Neutrophil (primary cell): ENCODE results near the gene BCORL1.

Source experiments
- H3K27ac ChIP-seq: fragments of 200-600 bp; sonication (generic); 2 replicates; pipeline ENCODE4 v1.5.1; 2016; ENCODE audit warnings: mild to moderate bottlenecking, moderate library complexity
- H3K27me3 ChIP-seq: fragments of 200-600 bp; sonication (generic); 2 replicates; pipeline ENCODE4 v1.6.0; 2016; ENCODE audit warnings: mild to moderate bottlenecking
- H3K36me3 ChIP-seq: fragments of 200-600 bp; sonication (generic); 2 replicates; pipeline ENCODE4 v1.5.1; 2017
- H3K4me1 ChIP-seq, 2 experiments: fragments of 200-600 bp in 1 of 2; sonication (generic) in 1 of 2; 1 replicate in 1 of 2; 2 replicates in 1 of 2; pipeline versions ENCODE4 v1.5.1 to v1.6.1; 2013 to 2016; ENCODE audit warnings: low read depth in 1 of 2, low read length in 1 of 2, mild to moderate bottlenecking in 1 of 2, moderate library complexity in 1 of 2; ENCODE audit not compliant: control insufficient read depth in 1 of 2, insufficient read depth in 1 of 2
- H3K4me3 ChIP-seq, 2 experiments: fragments of 200-600 bp in 1 of 2; sonication (generic) in 1 of 2; 1 replicate in 1 of 2; 2 replicates in 1 of 2; pipeline ENCODE4 v1.5.1; 2013 to 2016; ENCODE audit warnings: low read depth in 1 of 2, low read length in 1 of 2, mild to moderate bottlenecking in 1 of 2, moderate library complexity in 1 of 2
- H3K9me3 ChIP-seq: fragments of 200-600 bp; sonication (generic); 2 replicates; pipeline ENCODE4 v1.5.1; 2016
- TF ChIP-seq, protein P1 (sequence below): fragments of 200-600 bp; sonication (generic); IDR thresholded peaks from 2 replicates; pipeline ENCODE4 v1.5.1; 2016; ENCODE audit warnings: antibody characterized with exemption

BCORL1 gene

DNA sequence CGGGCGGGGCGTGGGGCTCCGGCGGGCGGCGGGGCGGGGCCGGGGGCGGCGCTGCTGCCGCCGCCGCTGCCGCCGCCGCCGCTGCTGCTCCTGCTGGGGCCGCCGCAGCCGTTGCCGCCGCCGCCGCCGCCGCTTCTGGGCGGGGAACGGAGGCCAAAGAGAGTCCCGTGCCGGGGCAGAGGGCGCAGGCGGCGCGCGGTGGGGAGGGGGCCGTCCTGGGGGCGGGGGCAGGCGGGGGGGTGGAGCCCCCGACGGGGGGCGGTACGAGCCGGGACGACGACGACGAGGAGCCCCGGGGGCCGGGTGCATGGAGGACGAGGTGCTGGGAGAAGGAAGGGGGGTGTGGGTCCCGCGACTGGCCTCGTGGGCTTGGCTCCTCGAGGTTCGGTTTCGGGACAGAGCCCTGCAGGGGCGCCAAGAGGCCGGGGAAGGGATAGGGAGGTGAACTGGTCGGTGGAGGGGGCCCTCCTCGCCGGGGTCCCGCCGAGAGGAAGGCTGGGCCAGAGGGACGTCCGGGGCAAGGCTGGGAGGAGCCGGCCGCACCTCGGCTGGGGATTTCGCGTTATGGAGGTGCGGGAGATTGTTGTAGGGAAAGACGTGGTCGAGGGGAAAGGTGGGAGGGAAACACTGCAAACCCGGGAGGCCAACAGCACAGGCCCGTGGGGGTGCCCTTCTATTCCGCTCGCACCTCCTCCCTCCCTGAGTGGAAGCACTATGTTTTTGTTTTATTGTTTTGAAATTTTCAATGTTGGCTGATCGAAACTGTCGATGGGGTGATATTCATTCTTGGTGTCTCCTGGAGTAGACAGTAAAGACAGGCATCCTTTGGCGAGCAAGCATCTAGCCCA, 1.9 kb downstream of the BCORL1 start:
- TF ChIP-seq, protein P1, sequence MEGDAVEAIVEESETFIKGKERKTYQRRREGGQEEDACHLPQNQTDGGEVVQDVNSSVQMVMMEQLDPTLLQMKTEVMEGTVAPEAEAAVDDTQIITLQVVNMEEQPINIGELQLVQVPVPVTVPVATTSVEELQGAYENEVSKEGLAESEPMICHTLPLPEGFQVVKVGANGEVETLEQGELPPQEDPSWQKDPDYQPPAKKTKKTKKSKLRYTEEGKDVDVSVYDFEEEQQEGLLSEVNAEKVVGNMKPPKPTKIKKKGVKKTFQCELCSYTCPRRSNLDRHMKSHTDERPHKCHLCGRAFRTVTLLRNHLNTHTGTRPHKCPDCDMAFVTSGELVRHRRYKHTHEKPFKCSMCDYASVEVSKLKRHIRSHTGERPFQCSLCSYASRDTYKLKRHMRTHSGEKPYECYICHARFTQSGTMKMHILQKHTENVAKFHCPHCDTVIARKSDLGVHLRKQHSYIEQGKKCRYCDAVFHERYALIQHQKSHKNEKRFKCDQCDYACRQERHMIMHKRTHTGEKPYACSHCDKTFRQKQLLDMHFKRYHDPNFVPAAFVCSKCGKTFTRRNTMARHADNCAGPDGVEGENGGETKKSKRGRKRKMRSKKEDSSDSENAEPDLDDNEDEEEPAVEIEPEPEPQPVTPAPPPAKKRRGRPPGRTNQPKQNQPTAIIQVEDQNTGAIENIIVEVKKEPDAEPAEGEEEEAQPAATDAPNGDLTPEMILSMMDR: no peak

GRCh38 chrX:129987871-129988270, 5.4 kb downstream of the BCORL1 start:
- Histone ChIP-seq H3K4me3 (no peak overlapping the region), H3K9me3 (no peaks in the 10 kb centered on the region), H3K36me3 (no peaks in the 10 kb centered on the region), H3K4me1 (peaks cover 50 to 65% of the 10 kb centered on the region in 2 experiments), H3K27me3 (no peaks in the 10 kb centered on the region), H3K27ac (peak overlapping the region; percentile 38)
- TF ChIP-seq, protein P1: no peak

More for the DNA sequence above, 1.9 kb downstream of the BCORL1 start:
- Histone ChIP-seq H3K9me3 (no peaks in the 10 kb centered on the region), H3K4me3 (peak overlapping the region in 1 of 2 experiments; percentile 62), H3K36me3 (no peaks in the 10 kb centered on the region), H3K27ac (no peak overlapping the region), H3K4me1 (peaks cover 44% of the 10 kb centered on the region in 2 experiments), H3K27me3 (peaks cover 10% of the 10 kb centered on the region)

- TF ChIP-seq, protein P1: no peak
- H3K27me3 ChIP-seq: no peaks in the 10 kb centered on the region
- peaks cover 67 to 81% of the 10 kb centered on the region in 2 experiments for H3K4me1 ChIP-seq
- peak overlapping the region; percentile 33 for H3K27ac ChIP-seq
- no peaks in the 10 kb centered on the region for H3K36me3 ChIP-seq
- H3K4me3 ChIP-seq: no peak overlapping the region
- no peaks in the 10 kb centered on the region for H3K9me3 ChIP-seq
Measured at GRCh38 chrX:129992181-129992580, 9.7 kb downstream of the BCORL1 start.

GRCh38 chrX:129996120-129996519, 13.7 kb downstream of the BCORL1 start:
- no peaks in the 10 kb centered on the region for H3K27me3 ChIP-seq

GRCh38 chrX:129997086-129997485, 14.7 kb downstream of the BCORL1 start:
- no peaks in the 10 kb centered on the region for H3K9me3 ChIP-seq

More at GRCh38 chrX:129996120-129996519, 13.7 kb downstream of the BCORL1 start:
- peak overlapping the region; percentile 41 to 50 for H3K4me3 ChIP-seq
- peak overlapping the region; percentile 93 for H3K27ac ChIP-seq
- TF ChIP-seq, protein P1: no peak
- H3K4me1 ChIP-seq: peaks cover 44 to 64% of the 10 kb centered on the region in 2 experiments
- H3K36me3 ChIP-seq: no peaks in the 10 kb centered on the region
- no peaks in the 10 kb centered on the region for H3K9me3 ChIP-seq

More at GRCh38 chrX:129997086-129997485, 14.7 kb downstream of the BCORL1 start:
- Histone ChIP-seq H3K4me3 (peak overlapping the region; percentile 41 to 50), H3K27me3 (no peaks in the 10 kb centered on the region), H3K27ac (peak overlapping the region; percentile 93), H3K36me3 (no peaks in the 10 kb centered on the region), H3K4me1 (peaks cover 41 to 62% of the 10 kb centered on the region in 2 experiments)
- TF ChIP-seq, protein P1: no peak
